Left kidney (tissue), 2 donors: Measurements from ENCODE around the gene SELENOT. TPM values are rescaled to one million over a fixed set of nuclear protein-coding genes. Genes with fewer than 3 reads are reported as not detected.

ENCODE experiments used
- DNase-seq: peaks from one replicate; pipeline ENCODE4 v3.0.0-alpha.2; 2013
- polyA plus RNA-seq: library from polyadenylated mRNA; unstranded; fragments of 120-200 nt; gene quantifications from one replicate; pipeline ENCODE4 v1.2.1, GENCODE V29; 2013; ENCODE audit not compliant: insufficient read length

Gene SELENOT
- polyA plus RNA-seq, 1 donor, result 121 TPM

DNA sequence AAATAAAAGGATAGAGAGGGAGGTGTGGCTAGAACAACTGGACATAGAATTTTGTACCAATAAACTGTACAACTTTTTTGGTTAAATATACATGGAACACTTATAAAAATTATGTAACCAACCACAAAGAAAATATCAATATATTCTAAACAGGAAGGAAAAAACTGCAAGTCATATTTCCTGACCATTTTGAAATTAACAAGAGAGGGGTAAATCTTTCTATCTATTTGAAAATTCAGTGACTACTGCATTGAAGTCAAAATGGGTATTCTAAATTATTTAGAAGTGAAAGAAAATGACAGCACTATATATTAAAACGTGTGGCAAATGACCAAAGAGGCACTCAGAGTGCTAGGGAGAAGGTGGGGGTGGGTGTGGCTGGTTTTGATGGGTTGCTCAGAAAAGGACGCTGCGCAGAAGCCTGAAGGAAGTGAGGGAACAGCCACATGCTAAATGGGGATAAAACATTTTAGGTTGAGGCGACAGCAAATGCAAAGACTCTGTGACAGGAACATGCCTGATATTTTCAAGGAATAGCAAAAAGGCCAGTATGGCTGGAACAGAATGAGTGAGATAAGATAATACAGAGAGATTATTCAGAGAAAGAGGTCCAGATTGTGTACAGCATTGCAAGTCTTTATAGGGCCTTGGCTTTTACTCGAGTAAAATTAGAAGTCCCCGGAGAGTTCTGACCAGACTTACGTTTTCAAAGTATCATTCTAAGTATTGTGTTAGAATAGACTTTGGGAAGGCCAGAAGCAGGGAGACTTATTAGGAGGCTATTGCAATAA lies 59.5 kb downstream of the SELENOT start:
- no peak for DNase-seq

DNA sequence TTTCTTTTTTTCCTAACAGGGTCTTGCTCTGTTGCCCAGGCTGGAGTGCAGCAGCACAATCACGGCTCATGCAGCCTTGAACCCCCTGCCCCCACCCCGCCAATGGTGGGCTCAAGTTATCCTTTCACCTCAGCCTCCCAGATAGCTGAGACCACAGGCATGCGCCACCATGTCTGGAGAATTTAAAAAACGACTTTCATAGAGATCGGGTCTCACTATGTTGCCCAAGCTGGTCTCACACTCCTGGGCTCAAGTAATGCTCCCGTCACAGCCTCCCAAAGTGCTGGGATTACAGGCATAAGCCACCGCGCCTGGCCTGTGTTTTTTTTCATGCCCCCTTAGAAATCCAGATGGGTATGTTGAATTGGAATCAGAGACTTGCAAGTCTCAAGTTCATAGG lies 60.3 kb downstream of the SELENOT start:
- no peak for DNase-seq

GRCh38 chr3:150666167-150666566 lies 63.0 kb downstream of the SELENOT start:
- no peak for DNase-seq

GRCh38 chr3:150673966-150674365 lies 70.8 kb downstream of the SELENOT start:
- DNase-seq, result no peak

DNA sequence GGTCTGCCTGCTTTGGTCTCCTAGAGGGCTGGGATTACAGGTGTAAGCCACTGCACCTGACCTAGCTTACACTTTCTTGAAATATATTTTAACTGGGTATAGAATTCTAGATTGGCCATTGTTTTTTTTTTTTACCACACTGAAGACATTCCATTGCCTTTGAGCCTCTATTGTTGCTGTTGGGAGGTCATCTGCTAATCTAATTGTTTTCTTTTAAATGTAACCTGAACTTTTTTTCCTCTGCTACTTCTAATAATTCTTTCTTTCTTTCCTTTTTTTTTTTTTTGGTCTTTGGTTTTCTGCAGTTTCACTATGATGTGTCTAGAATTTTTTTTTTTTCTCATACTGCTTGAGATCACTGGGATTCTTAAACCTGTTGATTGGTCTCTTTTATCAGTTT lies 72.5 kb downstream of the SELENOT start:
- DNase-seq, result no peak

Other genes starting within 250 kb of the SELENOT start
- gene TSC22D2, start 195.0 kb upstream of the SELENOT start, polyA plus RNA-seq, result 69.5 TPM
- 120 TPM for gene SERP1, start 56.8 kb upstream of the SELENOT start, polyA plus RNA-seq
- gene EIF2A, start 56.5 kb upstream of the SELENOT start, polyA plus RNA-seq, result 210 TPM
- gene ERICH6, start 100.6 kb downstream of the SELENOT start, polyA plus RNA-seq, result 1.0 TPM
- 16.7 TPM for gene SIAH2, start 159.8 kb downstream of the SELENOT start, polyA plus RNA-seq